ENCODE data around the gene SH3GL1. TPM values are rescaled to one million over a fixed set of nuclear protein-coding genes. Genes with fewer than 3 reads are reported as not detected.
A peak's percentile ranks its signal among the peaks of the same experiment; 100 is the strongest.

Gene SH3GL1
- total RNA-seq, 4 donors from 2014 or later = 16.5 to 63.2 (median 34.2) TPM

- WGBS, 2 donors (ENCODE audit: low coverage in 1 of 2) = 82% methylated on average over 16 of the region's 22 CpGs; no CpG with 5 or more reads in 1 of the 2 donors
- no peak for DNase-seq
These were observed 37.4 kb downstream of the SH3GL1 start for GRCh38 chr19:4362831-4363545.

GRCh38 chr19:4362101-4362828, 38.1 kb downstream of the SH3GL1 start:
- WGBS, 2 donors (ENCODE audit: low coverage in 1 of 2) = 78 to 90% methylated on average over 12 to 26 of the region's 32 CpGs
- TF ChIP-seq EP300 (IDR thresholded peaks at IDR 0.05; ENCODE audit: low read depth) (no peak), POLR2AphosphoS5 (IDR thresholded peaks at IDR 0.05) (no peak), CTCF (IDR thresholded peaks at IDR 0.05) (no peak), POLR2A (IDR thresholded peaks at IDR 0.05) (no peak)
- Histone ChIP-seq H3K27ac (no peak overlapping the region), H3K27me3 (no peaks in the 10 kb centered on the region), H3K4me1 (peaks cover 0 to 6% (median 0%) of the 10 kb centered on the region in 4 donors), H3K4me3 (no peak overlapping the region), H3K36me3 (peaks cover 0 to 3% (median 0%) of the 10 kb centered on the region in 4 donors), H3K9me3 (no peaks in the 10 kb centered on the region)
- no peak for DNase-seq
- in situ Hi-C loops (cut with MboI; ENCODE audit: low pct_ligation_motif_present in 1 of 4, low pct_unique_long_range_greater_than_20kb in 1 of 4, low sequenced_read_pairs in 3 of 4) (loop anchor here in 1 of 4 donors (25.0 kb wide), 1 partner anchor 100 kb away; no protein-coding TSS in a partner anchor), intact Hi-C loops (cut with DNase I; ENCODE audit: low total_unique reads) (no loop called here)

More at GRCh38 chr19:4362831-4363545, 37.4 kb downstream of the SH3GL1 start:
- Histone ChIP-seq H3K36me3 (peaks cover 0 to 3% (median 0%) of the 10 kb centered on the region in 4 donors), H3K27me3 (no peaks in the 10 kb centered on the region), H3K4me1 (peaks cover under 1 to 9% (median 2%) of the 10 kb centered on the region in 4 donors), H3K4me3 (no peak overlapping the region), H3K27ac (no peak overlapping the region), H3K9me3 (no peaks in the 10 kb centered on the region)
- no peak for TF ChIP-seq CTCF (IDR thresholded peaks at IDR 0.05)
- TF ChIP-seq POLR2A (IDR thresholded peaks at IDR 0.05) = no peak
- TF ChIP-seq EP300 (IDR thresholded peaks at IDR 0.05; ENCODE audit: low read depth) = no peak
- TF ChIP-seq POLR2AphosphoS5 (IDR thresholded peaks at IDR 0.05) = no peak
- in situ Hi-C loops (cut with MboI; ENCODE audit: low pct_ligation_motif_present in 1 of 4, low pct_unique_long_range_greater_than_20kb in 1 of 4, low sequenced_read_pairs in 3 of 4) (loop anchor here in 1 of 4 donors (25.0 kb wide), 1 partner anchor 101 kb away; no protein-coding TSS in a partner anchor), intact Hi-C loops (cut with DNase I; ENCODE audit: low total_unique reads) (no loop called here)

- DNase-seq = no peak
- Histone ChIP-seq H3K27ac (peak overlapping the region in 1 of 4 donors; percentile 15), H3K27me3 (no peaks in the 10 kb centered on the region), H3K4me3 (no peak overlapping the region), H3K4me1 (peaks cover 0 to 6% (median 0%) of the 10 kb centered on the region in 4 donors), H3K9me3 (no peaks in the 10 kb centered on the region), H3K36me3 (peaks cover 0 to 3% (median 0%) of the 10 kb centered on the region in 4 donors)
- intact Hi-C loops (cut with DNase I; ENCODE audit: low total_unique reads) (no loop called here), in situ Hi-C loops (cut with MboI; ENCODE audit: low pct_ligation_motif_present in 1 of 4, low pct_unique_long_range_greater_than_20kb in 1 of 4, low sequenced_read_pairs in 3 of 4) (loop anchor here in 1 of 4 donors (25.0 kb wide), 1 partner anchor 99 kb away; no protein-coding TSS in a partner anchor)
- TF ChIP-seq POLR2A (IDR thresholded peaks at IDR 0.05) = no peak
- no peak for TF ChIP-seq POLR2AphosphoS5 (IDR thresholded peaks at IDR 0.05)
- 81 to 84% methylated on average over 14 to 39 of the region's 50 CpGs for WGBS, 2 donors (ENCODE audit: low coverage in 1 of 2)
These were observed 38.9 kb downstream of the SH3GL1 start for GRCh38 chr19:4361152-4362046.

- intact Hi-C loops (cut with DNase I; ENCODE audit: low total_unique reads) (no loop called here), in situ Hi-C loops (cut with MboI; ENCODE audit: low pct_ligation_motif_present in 1 of 4, low pct_unique_long_range_greater_than_20kb in 1 of 4, low sequenced_read_pairs in 3 of 4) (loop anchor here in 1 of 4 donors (25.0 kb wide), 1 partner anchor 98 kb away; no protein-coding TSS in a partner anchor)
- no peaks in the 10 kb centered on the region for H3K9me3 ChIP-seq
- WGBS, 2 donors (ENCODE audit: low coverage in 1 of 2) = 70% methylated on average over 10 of the region's 12 CpGs; no CpG with 5 or more reads in 1 of the 2 donors
- peaks cover 0 to 6% (median 0%) of the 10 kb centered on the region in 4 donors for H3K4me1 ChIP-seq
- peaks cover 0 to 3% (median 0%) of the 10 kb centered on the region in 4 donors for H3K36me3 ChIP-seq
- no peaks in the 10 kb centered on the region for H3K27me3 ChIP-seq
- TF ChIP-seq POLR2AphosphoS5 (IDR thresholded peaks at IDR 0.05) = no peak
- TF ChIP-seq POLR2A (IDR thresholded peaks at IDR 0.05) = no peak
- no peak for TF ChIP-seq EP300 (IDR thresholded peaks at IDR 0.05; ENCODE audit: low read depth)
- no peak for TF ChIP-seq CTCF (IDR thresholded peaks at IDR 0.05)
- peak overlapping the region in 1 of 4 donors; percentile 15 for H3K27ac ChIP-seq
- no peak overlapping the region for H3K4me3 ChIP-seq
- DNase-seq = no peak
These were observed 39.7 kb downstream of the SH3GL1 start for GRCh38 chr19:4360641-4361151.
